NCI-H748 (cell line): ENCODE data around the gene MFAP2.
"Not testable (repeated sequence)": the region's sequence is repeated elsewhere in the genome, so short reads cannot be mapped to it uniquely, and the experiment has no call there.

ENCODE experiments used
- DNase-seq: peaks from one replicate; lab custom pipeline; 2025; ENCODE audit not compliant: unreplicated experiment; lab: John Stamatoyannopoulos, UW

Gene MFAP2

GRCh38 chr1:16964169-16964568 lies 16.3 kb downstream of the MFAP2 start:
- DNase-seq, result not testable (repeated sequence)

- no peak for DNase-seq
Measured at GRCh38 chr1:16961297-16962133, 18.9 kb downstream of the MFAP2 start.

- DNase-seq, result peak; percentile 89
Measured at GRCh38 chr1:16960560-16961296, 19.7 kb downstream of the MFAP2 start.

- no peak for DNase-seq
Measured at GRCh38 chr1:16958475-16958874, 21.9 kb downstream of the MFAP2 start.

GRCh38 chr1:16957731-16958130 lies 22.7 kb downstream of the MFAP2 start:
- DNase-seq, result no peak

- no peak for DNase-seq
Measured at GRCh38 chr1:16956775-16957174, 23.6 kb downstream of the MFAP2 start.

- no peak for DNase-seq
Measured at GRCh38 chr1:16955186-16955585, 25.2 kb downstream of the MFAP2 start.

GRCh38 chr1:16954579-16954978 lies 25.8 kb downstream of the MFAP2 start:
- DNase-seq, result no peak

GRCh38 chr1:16952376-16952775 lies 28.0 kb downstream of the MFAP2 start:
- not testable (repeated sequence) for DNase-seq

- not testable (repeated sequence) for DNase-seq
Measured at GRCh38 chr1:16949026-16949425, 31.4 kb downstream of the MFAP2 start.

- DNase-seq, result not testable (repeated sequence)
Measured at GRCh38 chr1:16948282-16948891, 32.0 kb downstream of the MFAP2 start.

GRCh38 chr1:16946646-16947045 lies 33.8 kb downstream of the MFAP2 start:
- DNase-seq, result no peak

GRCh38 chr1:16946185-16946584 lies 34.2 kb downstream of the MFAP2 start:
- not testable (repeated sequence) for DNase-seq

- not testable (repeated sequence) for DNase-seq
Measured at GRCh38 chr1:16945512-16945911, 34.9 kb downstream of the MFAP2 start.

GRCh38 chr1:16944038-16944437 lies 36.4 kb downstream of the MFAP2 start:
- no peak for DNase-seq

- not testable (repeated sequence) for DNase-seq
Measured at GRCh38 chr1:16939386-16940180, 40.8 kb downstream of the MFAP2 start.

- DNase-seq, result no peak
Measured at GRCh38 chr1:16938351-16939321, 41.8 kb downstream of the MFAP2 start.

GRCh38 chr1:16936580-16936979 lies 43.8 kb downstream of the MFAP2 start:
- DNase-seq, result not testable (repeated sequence)

GRCh38 chr1:16933945-16934344 lies 46.5 kb downstream of the MFAP2 start:
- DNase-seq, result not testable (repeated sequence)
